ENCODE results near the gene ANO7. TPM values are rescaled to one million over a fixed set of nuclear protein-coding genes. Genes with fewer than 3 reads are reported as not detected.

Gene ANO7
- total and polyA plus RNA-seq, 2 of the 8 experiments (the other 6 are each of a cell fraction or from before 2014, with no cell fraction given) = 3.2 to 6.9 TPM

- Histone ChIP-seq H4K20me1 (replicated peaks in 1 of 2; ENCODE audit: control insufficient read depth in 1 of 2, insufficient read depth in 2 of 2, low read length in 2 of 2) (peaks cover 0 to 4% of the 10 kb centered on the region in 2 experiments), H3K4ac (replicated peaks; ENCODE audit: insufficient read length, low read depth, low read length) (no peak overlapping the region), H4K8ac (ENCODE audit: extremely low read depth, insufficient read depth, low read length) (no peak overlapping the region), H3K14ac (ENCODE audit: insufficient read length) (no peak overlapping the region), H3K23me2 (ENCODE audit: low read depth, low read length) (no peaks in the 10 kb centered on the region), H3K23ac (ENCODE audit: insufficient read length) (no peak overlapping the region), H3K4me2 (ENCODE audit: insufficient read depth in 1 of 2, low read depth in 2 of 2, low read length in 2 of 2) (no peak overlapping the region), H2BK12ac (ENCODE audit: low read depth, low read length) (no peak overlapping the region), H2AK5ac (ENCODE audit: low read depth, low read length) (no peak overlapping the region), H2BK20ac (ENCODE audit: low read length) (no peak overlapping the region), H3K56ac (replicated peaks; ENCODE audit: insufficient read length, low read depth, low read length) (no peak overlapping the region), H3K9ac (replicated peaks in 1 of 4; ENCODE audit: extremely low read depth in 1 of 4, low read depth in 3 of 4, low read length in 3 of 4) (no peak overlapping the region), H3K36me3 (ENCODE audit: control insufficient read depth in 2 of 4, insufficient read depth in 4 of 4, low read length in 3 of 4) (peaks cover 0 to 12% (median 4%) of the 10 kb centered on the region in 4 experiments; a peak in 6 of 8 replicates), H3K79me1 (ENCODE audit: low read depth, low read length) (no peaks in the 10 kb centered on the region), H2BK15ac (ENCODE audit: low read length) (no peak overlapping the region), H3K4me3 (ENCODE audit: extremely low read depth in 1 of 4, insufficient read depth in 2 of 4, low read depth in 3 of 4, low read length in 4 of 4) (no peak overlapping the region), H3K18ac (ENCODE audit: extremely low read depth, low read length) (no peak overlapping the region), H3K27ac (ENCODE audit: low read depth, low read length) (no peak overlapping the region), H3K27me3 (replicated peaks in 1 of 4; ENCODE audit: control insufficient read depth in 3 of 4, extremely low read depth in 1 of 4, insufficient read depth in 3 of 4, low read length in 3 of 4) (no peaks in the 10 kb centered on the region), H3K4me1 (replicated peaks in 1 of 4; ENCODE audit: control insufficient read depth in 3 of 4, insufficient read depth in 4 of 4, low read length in 3 of 4) (peaks cover 0 to 3% (median 0%) of the 10 kb centered on the region in 4 experiments; a peak in 1 of 7 replicates), H2BK120ac (replicated peaks; ENCODE audit: low read depth, low read length) (no peak overlapping the region), H3K9me3 (ENCODE audit: insufficient read depth in 2 of 2, low read depth in 1 of 2, low read length in 1 of 2) (no peaks in the 10 kb centered on the region), H4K5ac (ENCODE audit: insufficient read length, low read depth, low read length) (no peak overlapping the region), H2BK5ac (ENCODE audit: low read depth, low read length) (no peak overlapping the region), H4K91ac (replicated peaks; ENCODE audit: insufficient read length, low read length) (no peak overlapping the region), H3K79me2 (ENCODE audit: control insufficient read depth in 1 of 2, insufficient read depth in 2 of 2, low read length in 2 of 2) (no peaks in the 10 kb centered on the region), H2AFZ (ENCODE audit: low read length) (no peak overlapping the region)
- FAIRE-seq (no peak), DNase-seq (ENCODE audit: low read depth in 1 of 2, low spot score in 2 of 2) (no peak)
- CTCF ChIA-PET (ENCODE audit: partially characterized antibody) = interaction anchor here (1.2 to 1.4 kb wide), 4 partner anchors 8 to 174 kb away, joined by 3 to 4 read pairs (median 4); partner anchors contain the start of gene PASK
- POLR2A ChIA-PET (ENCODE audit: partially characterized antibody) = no interaction called here
- no peak for TF ChIP-seq HDAC2 (IDR thresholded peaks at IDR 0.05; ENCODE audit: borderline replicate concordance in 1 of 2, low read depth in 2 of 2, low read length in 2 of 2)
- no peak for TF ChIP-seq SIX5 (IDR thresholded peaks at IDR 0.05; ENCODE audit: low read depth, low read length)
- TF ChIP-seq SUZ12 (IDR thresholded peaks at IDR 0.05; ENCODE audit: low read length) = no peak
- no peak for TF ChIP-seq YY1 (IDR thresholded peaks at IDR 0.05; ENCODE audit: low read depth, low read length)
- no peak for TF ChIP-seq JUND (IDR thresholded peaks at IDR 0.05; ENCODE audit: low read length)
- no peak for TF ChIP-seq EZH2 (IDR thresholded peaks at IDR 0.05; ENCODE audit: low read depth, low read length, severe bottlenecking)
- TF ChIP-seq NRF1 (IDR thresholded peaks at IDR 0.05; ENCODE audit: low read depth, low read length) = no peak
- no peak for TF ChIP-seq TEAD4 (IDR thresholded peaks at IDR 0.05; ENCODE audit: low read depth, low read length)
- WGBS, 2 experiments (ENCODE audit: extremely low coverage in 1 of 2, insufficient coverage in 1 of 2, insufficient read length in 1 of 2, insufficient replicate concordance in 2 of 2, low coverage in 1 of 2, low lambda C conversion rate in 2 of 2, missing lambda C conversion rate in 1 of 2) = 95% methylated on average over 9 of the region's 9 CpGs; no CpG with 5 or more reads in 1 of the 2 experiments
Observed at GRCh38 chr2:241157841-241158545, 30.5 kb upstream of the ANO7 start.
